BLaER1 (cell line): Measurements from ENCODE around the gene ACTMAP.
"Not testable (repeated sequence)": the region's sequence is repeated elsewhere in the genome, so short reads cannot be mapped to it uniquely, and the experiment has no call there.

ENCODE experiments used
- H3K27ac ChIP-seq: shearing (Covaris generic); formaldehyde crosslinking; 2 replicates; pipeline ENCODE4 v1.8.1; 2022
- H3K27me3 ChIP-seq: shearing (Covaris generic); formaldehyde crosslinking; 2 replicates; pipeline ENCODE4 v1.8.1; 2022
- H3K36me3 ChIP-seq: shearing (Covaris generic); formaldehyde crosslinking; 2 replicates; pipeline ENCODE4 v1.8.1; 2022
- H3K4me1 ChIP-seq: shearing (Covaris generic); formaldehyde crosslinking; 2 replicates; pipeline ENCODE4 v1.8.1; 2022
- H3K4me2 ChIP-seq: shearing (Covaris generic); formaldehyde crosslinking; 2 replicates; pipeline ENCODE4 v1.8.1; 2022
- H3K4me3 ChIP-seq: shearing (Covaris generic); formaldehyde crosslinking; 2 replicates; pipeline ENCODE4 v1.8.1; 2022
- H3K9ac ChIP-seq: shearing (Covaris generic); formaldehyde crosslinking; 2 replicates; pipeline ENCODE4 v1.8.1; 2022
- H3K9me3 ChIP-seq: shearing (Covaris generic); formaldehyde crosslinking; 2 replicates; pipeline ENCODE4 v1.8.1; 2022
- H4K20me1 ChIP-seq: shearing (Covaris generic); formaldehyde crosslinking; 2 replicates; pipeline ENCODE4 v1.8.1; 2022
- Cebpa-rat ChIP-seq: shearing (Covaris generic); IDR thresholded peaks from 2 replicates; pipeline ENCODE4 v1.8.1; 2022

The ACTMAP gene

DNA sequence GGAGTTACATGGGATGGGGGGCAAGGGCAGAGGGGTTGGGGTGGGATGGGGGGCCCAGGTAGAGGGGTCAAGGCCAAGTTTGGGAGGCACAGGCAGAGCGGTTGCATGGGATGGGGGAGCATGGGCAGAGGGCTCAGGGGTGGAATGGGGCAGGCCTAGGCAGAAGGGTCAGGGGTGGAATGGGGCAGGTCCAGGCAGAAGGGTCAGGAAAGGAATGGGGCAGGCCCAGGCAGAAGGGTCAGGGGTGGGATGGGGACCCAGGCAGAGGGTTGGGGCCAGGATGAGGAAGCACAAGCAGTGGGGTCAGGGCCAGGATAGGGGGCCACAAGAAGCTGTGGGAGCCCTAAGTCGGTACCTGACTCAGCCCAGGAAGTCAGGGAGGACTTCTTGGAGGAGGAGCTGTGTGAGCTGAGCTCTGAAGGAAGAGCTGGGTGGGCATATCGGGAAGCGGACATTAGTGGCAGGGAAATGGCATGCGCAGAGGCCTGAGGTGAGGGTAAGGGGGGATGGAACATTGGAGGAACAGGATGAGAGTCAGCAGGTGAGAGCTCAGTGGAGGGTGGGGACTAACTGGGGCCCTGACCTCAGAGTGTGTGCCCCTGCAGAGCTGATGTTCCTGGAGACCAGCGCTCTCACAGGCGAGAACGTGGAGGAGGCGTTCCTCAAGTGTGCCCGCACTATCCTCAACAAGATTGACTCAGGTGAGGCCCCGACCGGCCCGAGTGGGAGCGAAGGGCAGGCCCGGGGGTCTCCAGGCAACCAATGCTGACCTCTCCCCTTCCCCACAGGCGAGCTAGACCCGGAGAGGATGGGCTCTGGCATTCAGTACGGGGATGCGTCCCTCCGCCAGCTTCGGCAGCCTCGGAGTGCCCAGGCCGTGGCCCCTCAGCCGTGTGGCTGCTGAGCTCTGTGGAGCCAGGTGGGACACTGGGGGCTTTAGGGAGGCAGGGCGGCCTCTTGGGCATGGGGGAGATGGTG is 36.1 kb upstream of the ACTMAP start:
- peaks cover 44% of the 10 kb centered on the region; the same call in 1 of the 2 replicates for H3K36me3 ChIP-seq
- H3K9me3 ChIP-seq, result no peaks in the 10 kb centered on the region
- H3K27me3 ChIP-seq, result no peaks in the 10 kb centered on the region
- peaks cover 10% of the 10 kb centered on the region for H3K4me1 ChIP-seq
- no peak overlapping the region for H3K4me2 ChIP-seq
- no peak overlapping the region for H3K9ac ChIP-seq
- no peaks in the 10 kb centered on the region for H4K20me1 ChIP-seq
- no peak overlapping the region for H3K27ac ChIP-seq
- H3K4me3 ChIP-seq, result no peak overlapping the region
- TF ChIP-seq Cebpa-rat, result no peak

DNA sequence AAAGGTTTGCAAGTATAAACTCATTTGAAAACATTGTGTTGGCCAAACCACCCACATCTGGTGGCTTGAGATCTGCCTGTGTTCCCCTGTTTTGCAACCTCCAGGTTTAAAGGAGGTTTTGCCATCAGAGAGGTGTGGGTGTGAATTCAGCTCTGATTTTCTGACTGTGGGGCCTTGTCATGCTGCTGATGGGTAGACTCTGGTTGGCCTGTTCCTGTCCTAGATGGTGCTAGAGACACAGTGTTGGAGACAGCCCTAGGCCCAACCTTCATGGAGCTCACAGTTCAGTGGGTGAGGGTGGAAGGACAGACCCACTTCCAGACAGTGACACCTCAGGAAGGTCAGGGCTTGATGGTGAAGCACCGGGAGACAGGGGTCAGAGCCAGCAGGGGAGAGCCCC is 35.2 kb upstream of the ACTMAP start:
- no peak overlapping the region for H3K4me2 ChIP-seq
- H3K9me3 ChIP-seq, result no peaks in the 10 kb centered on the region
- peaks cover 44% of the 10 kb centered on the region; the same call in 1 of the 2 replicates for H3K36me3 ChIP-seq
- no peak overlapping the region for H3K27ac ChIP-seq
- H3K4me1 ChIP-seq, result peaks cover 9% of the 10 kb centered on the region
- H3K4me3 ChIP-seq, result no peak overlapping the region
- no peaks in the 10 kb centered on the region for H3K27me3 ChIP-seq
- no peak for TF ChIP-seq Cebpa-rat
- no peaks in the 10 kb centered on the region for H4K20me1 ChIP-seq
- no peak overlapping the region for H3K9ac ChIP-seq

DNA sequence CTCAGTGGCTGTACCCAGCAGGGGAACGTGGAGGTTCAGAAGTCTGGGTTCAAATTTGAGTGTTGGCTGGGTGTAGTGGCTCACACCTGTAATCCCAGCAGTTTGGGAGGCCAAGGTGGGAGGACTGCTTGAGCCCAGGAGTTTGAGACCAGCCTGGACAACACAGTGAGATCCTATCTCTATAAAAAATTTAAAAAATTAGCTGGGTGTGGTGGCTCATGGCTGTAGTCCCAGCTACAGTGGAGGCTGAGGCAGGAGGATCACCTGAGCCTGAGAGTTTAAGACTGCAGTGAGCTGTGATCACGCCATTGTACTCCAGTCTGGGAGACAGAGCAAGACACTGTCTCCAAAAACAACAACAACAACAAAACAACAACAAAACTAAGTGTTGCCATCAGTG is 33.9 kb upstream of the ACTMAP start:
- peaks cover 38% of the 10 kb centered on the region; the same call in 1 of the 2 replicates for H3K36me3 ChIP-seq
- not testable (repeated sequence) for H3K9ac ChIP-seq

DNA sequence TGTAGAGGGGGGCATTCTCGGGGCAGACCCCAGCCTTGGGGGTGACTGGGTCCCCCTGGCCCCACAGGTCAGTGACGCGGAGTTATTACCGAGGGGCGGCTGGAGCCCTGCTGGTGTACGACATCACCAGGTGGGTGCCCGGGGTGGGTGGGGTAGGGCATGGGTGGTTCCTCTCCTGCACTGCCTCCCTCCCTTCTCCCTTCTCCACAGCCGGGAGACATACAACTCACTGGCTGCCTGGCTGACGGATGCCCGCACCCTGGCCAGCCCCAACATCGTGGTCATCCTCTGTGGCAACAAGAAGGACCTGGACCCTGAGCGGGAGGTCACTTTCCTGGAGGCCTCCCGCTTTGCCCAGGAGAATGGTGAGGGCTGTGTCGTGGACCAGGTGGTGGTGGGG is 33.4 kb upstream of the ACTMAP start:
- no peaks in the 10 kb centered on the region for H4K20me1 ChIP-seq
- no peak overlapping the region for H3K9ac ChIP-seq
- no peak overlapping the region for H3K4me2 ChIP-seq
- no peak for TF ChIP-seq Cebpa-rat
- H3K9me3 ChIP-seq, result no peaks in the 10 kb centered on the region
- H3K4me1 ChIP-seq, result peaks cover 22% of the 10 kb centered on the region
- H3K27ac ChIP-seq, result no peak overlapping the region
- H3K27me3 ChIP-seq, result no peaks in the 10 kb centered on the region
- H3K36me3 ChIP-seq, result peaks cover 38% of the 10 kb centered on the region; the same call in 1 of the 2 replicates
- no peak overlapping the region for H3K4me3 ChIP-seq

More for the DNA sequence above, 33.9 kb upstream of the ACTMAP start:
- H3K4me3 ChIP-seq, H3K4me2 ChIP-seq, H3K9me3 ChIP-seq, H3K27me3 ChIP-seq, H3K27ac ChIP-seq, H4K20me1 ChIP-seq: not testable (repeated sequence)
- H3K4me1 ChIP-seq, result peaks cover 18% of the 10 kb centered on the region

DNA sequence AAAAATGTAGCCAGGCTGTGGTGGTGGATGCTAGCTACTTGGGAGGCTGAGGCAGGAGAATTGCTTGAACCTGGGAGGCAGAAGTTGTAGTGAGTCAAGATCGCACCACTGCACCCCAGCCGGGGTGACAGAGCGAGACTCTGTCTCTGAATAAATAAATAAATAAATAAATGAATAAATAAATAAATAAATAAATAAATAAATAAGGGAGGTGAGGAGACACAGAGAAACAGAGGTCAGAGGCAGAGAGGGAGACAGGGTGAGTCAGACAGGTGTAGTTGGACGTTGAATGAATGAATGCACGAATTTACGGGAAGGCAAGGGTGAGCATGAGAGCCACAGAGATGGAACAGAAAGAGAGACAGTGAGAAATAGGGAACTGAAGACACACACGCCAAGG is 30.9 kb upstream of the ACTMAP start:
- Histone ChIP-seq H3K27ac (no peak overlapping the region), H3K4me2 (no peak overlapping the region)

DNA sequence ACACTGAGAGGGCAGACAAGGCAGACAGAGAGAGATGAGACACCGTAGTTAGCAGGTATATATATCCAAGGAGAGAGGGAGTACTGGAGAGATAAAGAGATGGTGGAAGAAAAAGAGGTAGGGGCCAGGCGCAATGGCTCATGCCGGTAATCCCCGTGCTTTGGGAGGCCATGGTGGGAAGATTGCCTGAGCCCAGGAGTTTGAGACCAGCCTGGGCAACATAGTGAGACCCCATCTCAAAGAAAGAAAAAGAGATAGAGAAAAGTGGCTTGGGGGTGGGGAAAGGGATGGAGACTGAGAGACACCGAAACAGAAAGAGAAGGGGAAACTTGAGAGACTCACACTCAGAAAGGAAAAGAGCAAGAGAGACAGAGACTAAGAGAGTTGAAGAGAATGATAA is 30.3 kb upstream of the ACTMAP start:
- Histone ChIP-seq H3K9me3 (no peaks in the 10 kb centered on the region), H3K4me3 (no peak overlapping the region), H3K27ac (no peak overlapping the region), H3K4me1 (peaks cover 31% of the 10 kb centered on the region), H3K9ac (no peak overlapping the region), H3K4me2 (no peak overlapping the region), H4K20me1 (no peaks in the 10 kb centered on the region), H3K36me3 (peaks cover 27% of the 10 kb centered on the region; the same call in 1 of the 2 replicates), H3K27me3 (no peaks in the 10 kb centered on the region)
- TF ChIP-seq Cebpa-rat, result no peak

More for the DNA sequence above, 30.9 kb upstream of the ACTMAP start:
- Histone ChIP-seq H3K9me3 (no peaks in the 10 kb centered on the region), H4K20me1 (no peaks in the 10 kb centered on the region), H3K4me3 (no peak overlapping the region), H3K4me1 (peaks cover 25% of the 10 kb centered on the region), H3K9ac (no peak overlapping the region), H3K36me3 (peaks cover 27% of the 10 kb centered on the region; the same call in 1 of the 2 replicates), H3K27me3 (no peaks in the 10 kb centered on the region)
- TF ChIP-seq Cebpa-rat, result no peak

DNA sequence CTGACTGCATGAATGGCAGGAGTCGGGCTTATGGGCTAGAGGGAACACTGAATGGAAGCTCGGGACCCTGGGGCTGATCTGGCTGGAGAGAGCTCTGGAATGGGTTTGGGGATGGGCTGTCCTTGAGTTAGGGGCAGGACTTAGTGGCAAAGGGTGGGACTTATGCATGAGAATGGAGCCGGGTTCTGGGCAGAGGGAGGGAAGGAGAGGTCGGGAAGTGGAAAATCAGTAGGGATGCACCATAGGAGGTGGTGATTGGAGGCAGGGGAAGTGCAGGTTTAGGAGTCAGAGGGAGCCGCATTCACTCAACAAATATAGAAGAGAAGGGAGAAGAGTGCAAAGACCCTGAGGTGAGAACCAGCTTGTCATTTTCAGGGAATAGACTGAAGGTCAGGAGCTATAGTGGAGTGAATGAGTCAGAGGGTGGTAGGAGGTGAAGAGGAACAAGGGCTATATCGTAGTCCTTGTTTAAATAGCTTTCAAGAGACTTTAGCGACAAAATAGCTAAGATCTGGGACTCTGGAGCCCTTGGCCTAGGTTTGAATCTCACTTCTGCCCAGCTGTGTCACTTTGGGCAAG is 28.5 kb upstream of the ACTMAP start:
- Histone ChIP-seq H3K27ac (peak overlapping the region; percentile 98), H3K4me2 (peak overlapping the region; percentile 91), H3K9ac (peak overlapping the region; percentile 86), H3K4me1 (peaks cover 48% of the 10 kb centered on the region), H3K9me3 (no peaks in the 10 kb centered on the region), H3K4me3 (peak overlapping the region; percentile 72), H3K36me3 (peaks cover 15% of the 10 kb centered on the region; the same call in 1 of the 2 replicates), H3K27me3 (no peaks in the 10 kb centered on the region), H4K20me1 (no peaks in the 10 kb centered on the region)
- TF ChIP-seq Cebpa-rat, result no peak

DNA sequence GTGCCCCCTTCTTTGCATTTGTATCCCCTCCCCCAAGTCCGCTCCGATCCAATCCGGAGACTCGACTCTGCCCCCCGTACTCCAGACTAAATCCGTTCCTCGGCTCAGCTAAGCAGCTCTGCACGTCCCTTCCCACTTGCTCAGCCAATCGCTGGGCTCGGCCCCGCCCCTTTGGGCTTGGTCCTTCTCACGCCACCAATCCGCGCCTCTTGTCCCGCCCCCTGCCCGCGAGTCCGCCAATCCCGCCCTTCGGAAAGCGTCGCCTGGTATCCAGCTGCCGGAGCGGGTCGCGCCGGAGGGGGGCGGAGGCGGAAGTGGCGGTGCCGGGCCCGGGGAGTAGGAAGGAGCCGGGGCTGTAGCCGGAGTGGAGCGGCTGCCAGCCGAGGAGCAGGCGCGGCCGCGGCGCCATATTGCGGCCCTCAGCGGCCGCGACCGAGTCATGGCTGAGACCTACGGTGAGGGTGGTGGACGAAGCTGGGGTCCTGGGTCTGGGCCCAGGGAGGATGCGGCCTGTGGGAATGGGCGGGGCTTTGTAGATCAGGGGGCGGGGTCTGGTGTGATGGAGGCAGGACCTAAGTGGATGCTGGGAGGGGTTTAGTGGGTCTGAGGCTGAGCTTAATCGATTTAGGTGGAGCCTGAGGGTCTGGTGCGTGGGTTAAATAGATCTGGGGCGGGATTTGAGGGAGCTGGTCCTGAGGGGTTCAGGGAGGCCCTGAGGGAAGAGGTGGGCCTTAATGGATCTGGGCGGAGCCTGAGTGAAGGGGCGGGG is 27.8 kb upstream of the ACTMAP start, which contains the start of gene RAB4B:
TSS of gene RAB4B (plus strand) at position 311 of the 769 bp plus-strand sequence. CDS start at position 440, 129 bp downstream.
- peak within 1 kb of the TSS; percentile 98 for H3K27ac ChIP-seq
- no peak for TF ChIP-seq Cebpa-rat
- H3K36me3 ChIP-seq, result peaks cover 15% of the 10 kb centered on the region; the same call in 1 of the 2 replicates
- peak within 1 kb of the TSS; percentile 95 for H3K9ac ChIP-seq
- H4K20me1 ChIP-seq, result no peaks in the 10 kb centered on the region
- no peaks in the 10 kb centered on the region for H3K9me3 ChIP-seq
- H3K4me3 ChIP-seq, result peak within 1 kb of the TSS; percentile 72
- no peaks in the 10 kb centered on the region for H3K27me3 ChIP-seq
- peaks cover 50% of the 10 kb centered on the region for H3K4me1 ChIP-seq
- peak within 1 kb of the TSS; percentile 91 for H3K4me2 ChIP-seq

DNA sequence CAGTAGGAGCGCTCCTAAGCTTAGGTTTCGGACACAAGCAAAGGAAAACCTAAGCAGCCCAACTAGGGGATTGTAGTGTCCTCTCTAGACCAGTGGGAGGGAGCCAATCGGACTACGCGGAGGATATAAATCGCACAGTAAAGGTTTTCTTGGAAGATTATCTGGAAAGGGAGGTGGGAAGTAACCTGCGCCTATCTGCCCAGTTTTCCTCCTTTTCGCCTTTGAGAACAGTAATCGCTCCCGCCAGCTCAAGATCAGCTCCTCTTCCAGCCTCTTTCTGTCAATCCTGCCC is 27.3 kb upstream of the ACTMAP start:
- TF ChIP-seq Cebpa-rat, result no peak

More for the DNA sequence above, 27.3 kb upstream of the ACTMAP start:
- Histone ChIP-seq H3K9ac (peak overlapping the region; percentile 95), H3K4me2 (peak overlapping the region; percentile 81), H3K4me1 (peaks cover 50% of the 10 kb centered on the region), H3K27me3 (no peaks in the 10 kb centered on the region), H3K27ac (peak overlapping the region; percentile 98), H4K20me1 (no peaks in the 10 kb centered on the region), H3K4me3 (peak overlapping the region; percentile 72), H3K36me3 (peaks cover 12% of the 10 kb centered on the region; the same call in 1 of the 2 replicates), H3K9me3 (no peaks in the 10 kb centered on the region)
